Activated CD4-positive, alpha-beta T cell treated with anti-CD3 and anti-CD28 coated beads, Interleukin-2, amount 10 ng/mL, durations not matched to agents 24 days and 14 days (primary cell): Measurements from ENCODE around the gene PRSS50. TPM values are rescaled to one million over a fixed set of nuclear protein-coding genes. Genes with fewer than 3 reads are reported as not detected.
A peak's percentile ranks its signal among the peaks of the same experiment; 100 is the strongest.
"Not testable (repeated sequence)": the region's sequence is repeated elsewhere in the genome, so short reads cannot be mapped to it uniquely, and the experiment has no call there.

Experiments used
- DNase-seq: peaks from one replicate; pipeline ENCODE4 v3.0.0; 2022
- H3K27ac Mint-ChIP-seq: one replicate; pipeline ENCODE4 v1.8.0; 2022; ENCODE audit warnings: mild to moderate bottlenecking, mixed read lengths
- H3K27me3 Mint-ChIP-seq: one replicate; pipeline ENCODE4 v1.8.0; 2022; ENCODE audit warnings: mixed read lengths
- H3K36me3 Mint-ChIP-seq: one replicate; pipeline ENCODE4 v1.8.0; 2022; ENCODE audit warnings: low read depth, mild to moderate bottlenecking, mixed read lengths
- H3K4me1 Mint-ChIP-seq: one replicate; pipeline ENCODE4 v1.8.0; 2021; ENCODE audit warnings: mixed read lengths
- H3K4me3 Mint-ChIP-seq: one replicate; pipeline ENCODE4 v1.8.0; 2022; ENCODE audit warnings: mild to moderate bottlenecking, moderate library complexity, mixed read lengths
- H3K9me3 Mint-ChIP-seq: one replicate; pipeline ENCODE4 v1.8.0; 2021; ENCODE audit warnings: mixed read lengths
- intact Hi-C: fragments of 100-400 bp; cut with micrococcal nuclease; formaldehyde crosslinking; loops from one replicate; pipeline ENCODE4 v1.15.1; 2023
- total RNA-seq: library from RNA; stranded (reverse); gene quantifications from 2 replicates; pipeline ENCODE4 v1.2.3, GENCODE V29; 2022

The PRSS50 gene
- not detected in 2 replicates for total RNA-seq

DNA sequence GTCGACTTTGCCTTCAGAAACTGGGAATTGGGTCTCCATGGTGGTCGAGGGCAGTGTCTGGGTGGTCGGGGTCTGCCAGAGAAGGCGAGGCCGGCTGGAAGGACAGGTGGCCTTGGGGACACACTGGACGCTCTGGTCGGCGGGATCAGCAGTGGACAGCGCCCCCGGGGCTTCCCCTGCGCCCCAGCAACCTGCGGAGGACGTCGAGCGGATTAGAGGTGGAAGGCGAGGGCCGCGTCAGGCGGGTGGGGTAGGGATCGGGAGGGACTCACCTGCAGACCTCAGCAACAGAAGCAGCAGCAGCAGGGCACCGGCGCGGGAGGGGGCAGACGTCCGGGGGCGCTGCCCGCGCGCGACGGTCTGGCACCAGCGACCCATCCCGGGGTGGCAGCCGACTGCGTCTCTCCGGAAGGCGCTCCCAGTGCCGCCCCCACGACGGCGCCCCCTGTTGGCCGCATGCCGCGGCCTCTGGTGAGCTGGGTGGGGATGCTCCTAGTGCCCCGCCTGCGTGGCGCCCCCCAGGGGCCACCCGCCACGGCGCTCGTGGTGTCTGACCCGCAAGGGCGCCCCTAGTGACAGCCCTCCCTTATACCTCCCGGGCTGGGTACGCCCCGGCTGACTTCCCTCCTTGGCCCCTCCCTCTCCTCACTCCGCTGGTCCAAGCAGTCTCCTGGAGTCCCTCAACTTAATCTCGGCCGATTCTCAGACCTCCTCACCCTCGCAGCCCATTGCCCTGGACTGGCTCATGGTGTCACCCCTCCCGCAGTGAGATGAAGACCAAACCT, at the start of gene PRSS50:
Gene PRSS50, minus strand, starts transcription at position 423 of the 785 bp plus-strand sequence. Its CDS starts 45 bp downstream, at position 378.
- Mint-ChIP-seq H3K4me3 (no peak within 1 kb of the TSS), H3K9me3 (peaks cover 4% of the 10 kb centered on the region), H3K27ac (no peak within 1 kb of the TSS), H3K27me3 (peaks cover 14% of the 10 kb centered on the region), H3K36me3 (no peaks in the 10 kb centered on the region), H3K4me1 (no peaks in the 10 kb centered on the region)
- peak; percentile 63 for DNase-seq
- intact Hi-C loops = no loop called here

- intact Hi-C loops = no loop called here
- Mint-ChIP-seq H3K9me3 (peaks cover 13% of the 10 kb centered on the region), H3K36me3 (no peaks in the 10 kb centered on the region), H3K4me1 (no peaks in the 10 kb centered on the region), H3K27ac (no peak overlapping the region), H3K4me3 (no peak overlapping the region), H3K27me3 (peaks cover 10% of the 10 kb centered on the region)
- no peak for DNase-seq
These were observed 46.5 kb upstream of the PRSS50 start for GRCh38 chr3:46764206-46764605.

GRCh38 chr3:46763178-46763577, 45.5 kb upstream of the PRSS50 start:
- H3K36me3 Mint-ChIP-seq = no peaks in the 10 kb centered on the region
- H3K4me1 Mint-ChIP-seq = no peaks in the 10 kb centered on the region
- H3K9me3 Mint-ChIP-seq = peaks cover 13% of the 10 kb centered on the region
- peaks cover 12% of the 10 kb centered on the region for H3K27me3 Mint-ChIP-seq
- H3K4me3 Mint-ChIP-seq = no peak overlapping the region
- intact Hi-C loops = no loop called here
- no peak overlapping the region for H3K27ac Mint-ChIP-seq
- no peak for DNase-seq

DNA sequence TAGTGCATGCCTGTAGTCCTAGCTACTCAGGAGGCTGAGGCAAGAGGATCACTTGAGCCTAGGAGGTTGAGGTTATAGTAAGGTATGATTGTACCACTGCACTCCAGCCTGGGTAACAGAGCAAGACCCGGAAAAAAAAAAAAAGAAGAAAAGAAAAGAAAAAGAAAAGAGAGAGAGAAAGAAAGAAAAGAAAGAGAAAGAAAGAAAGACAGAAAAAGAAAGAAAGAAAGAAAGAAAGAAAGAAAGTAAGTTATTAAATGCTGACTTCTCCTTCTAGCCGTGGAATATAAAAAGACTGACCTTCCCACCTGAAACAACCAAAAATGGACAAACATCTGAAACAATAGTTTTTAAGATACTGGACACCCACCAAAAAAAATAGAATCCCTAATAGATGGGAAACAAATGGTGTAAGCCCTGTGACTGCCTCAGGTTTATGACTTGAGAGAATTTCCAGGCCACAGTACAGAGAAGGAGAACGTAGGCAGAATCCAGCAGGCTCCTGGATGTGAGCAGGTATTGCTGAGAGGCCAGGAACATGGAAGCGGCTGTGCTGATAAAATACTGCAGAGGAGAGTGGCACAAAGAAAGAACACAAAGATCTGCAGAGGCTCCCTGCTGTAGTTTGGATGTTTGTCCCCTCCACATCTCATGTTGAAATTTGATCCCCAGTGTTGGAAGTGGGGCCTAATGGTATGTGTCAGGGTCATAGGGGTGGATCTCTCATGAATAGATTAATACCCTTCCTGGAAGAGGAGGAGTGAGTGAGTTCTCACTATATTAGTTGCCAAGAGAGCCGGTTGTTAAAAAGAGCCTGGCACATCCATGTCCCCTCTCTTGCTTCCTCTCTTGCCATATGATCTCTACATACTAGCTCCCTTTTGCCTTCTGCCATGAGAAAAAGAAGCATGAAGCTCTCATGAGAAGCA, 41.8 kb upstream of the PRSS50 start:
- Mint-ChIP-seq H3K4me1 (no peaks in the 10 kb centered on the region), H3K27me3 (peaks cover 13% of the 10 kb centered on the region), H3K36me3 (no peaks in the 10 kb centered on the region), H3K9me3 (peaks cover 13% of the 10 kb centered on the region), H3K4me3 (no peak overlapping the region), H3K27ac (no peak overlapping the region)
- intact Hi-C loops = no loop called here
- DNase-seq = no peak

DNA sequence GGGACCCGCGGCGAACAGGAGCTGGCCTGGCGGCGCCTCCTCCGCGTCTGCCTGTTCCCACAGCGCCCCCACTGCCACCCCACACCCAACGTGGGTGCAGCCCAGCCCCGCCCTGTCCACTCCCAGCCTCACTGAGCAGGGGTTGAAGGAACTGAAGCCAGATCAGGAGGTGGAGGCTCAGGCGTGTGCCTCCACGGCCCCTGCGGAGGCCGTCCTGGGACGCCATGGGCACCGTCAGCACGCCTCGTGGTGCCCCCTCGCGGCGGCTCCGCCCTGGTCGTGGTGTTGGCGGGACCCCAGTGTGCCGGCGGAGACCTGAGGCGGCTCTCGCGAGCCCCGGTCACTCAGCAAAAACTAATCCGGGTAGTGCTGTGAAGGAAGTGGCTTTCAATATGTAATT, 39.0 kb upstream of the PRSS50 start:
- no peaks in the 10 kb centered on the region for H3K36me3 Mint-ChIP-seq
- H3K9me3 Mint-ChIP-seq = no peaks in the 10 kb centered on the region
- H3K27ac Mint-ChIP-seq = no peak overlapping the region
- peaks cover 2% of the 10 kb centered on the region for H3K27me3 Mint-ChIP-seq
- DNase-seq = no peak
- intact Hi-C loops = no loop called here
- peaks cover 5% of the 10 kb centered on the region for H3K4me1 Mint-ChIP-seq
- H3K4me3 Mint-ChIP-seq = no peak overlapping the region

DNA sequence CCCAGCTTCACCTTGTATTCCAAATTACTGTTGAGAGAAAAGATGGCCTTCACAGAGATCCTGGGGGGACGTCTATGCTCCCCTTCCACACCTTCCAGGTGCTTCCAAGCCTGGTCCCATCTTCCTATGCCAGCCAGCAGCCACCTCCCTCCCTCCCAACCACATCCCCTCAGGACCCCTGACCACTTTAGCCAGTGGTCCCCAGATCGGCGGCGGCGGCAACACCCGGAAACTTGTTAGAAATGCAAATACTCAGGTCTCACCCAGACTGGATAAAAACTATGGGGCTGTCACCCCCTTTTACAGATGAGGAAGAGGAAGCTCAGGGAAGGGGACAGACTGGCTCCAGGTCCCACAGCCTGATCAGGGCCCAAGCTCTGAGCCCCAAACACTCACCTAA, 38.0 kb upstream of the PRSS50 start:
- DNase-seq = no peak
- Mint-ChIP-seq H3K36me3 (no peaks in the 10 kb centered on the region), H3K9me3 (no peaks in the 10 kb centered on the region)

GRCh38 chr3:46753127-46753526, 35.5 kb upstream of the PRSS50 start:
- DNase-seq = peak; percentile 60
- H3K27me3 Mint-ChIP-seq, H3K4me1 Mint-ChIP-seq, intact Hi-C loops, H3K9me3 Mint-ChIP-seq, H3K27ac Mint-ChIP-seq, H3K36me3 Mint-ChIP-seq, H3K4me3 Mint-ChIP-seq: not testable (repeated sequence)

More for the DNA sequence above, 38.0 kb upstream of the PRSS50 start:
- Mint-ChIP-seq H3K27ac (no peak overlapping the region), H3K27me3 (peaks cover 2% of the 10 kb centered on the region), H3K4me1 (peaks cover 5% of the 10 kb centered on the region), H3K4me3 (no peak overlapping the region)
- intact Hi-C loops = no loop called here

GRCh38 chr3:46750555-46751038, 32.9 kb upstream of the PRSS50 start:
- H3K27me3 Mint-ChIP-seq = no peaks in the 10 kb centered on the region
- H3K36me3 Mint-ChIP-seq = no peaks in the 10 kb centered on the region
- H3K9me3 Mint-ChIP-seq = no peaks in the 10 kb centered on the region
- H3K4me1 Mint-ChIP-seq = peaks cover 5% of the 10 kb centered on the region
- H3K27ac Mint-ChIP-seq = no peak overlapping the region
- intact Hi-C loops = no loop called here
- no peak overlapping the region for H3K4me3 Mint-ChIP-seq
- peak; percentile 50 for DNase-seq

- DNase-seq = no peak
- Mint-ChIP-seq H3K36me3 (no peaks in the 10 kb centered on the region), H3K9me3 (no peaks in the 10 kb centered on the region), H3K4me1 (peaks cover 5% of the 10 kb centered on the region), H3K27ac (no peak overlapping the region), H3K27me3 (peaks cover 1% of the 10 kb centered on the region), H3K4me3 (no peak overlapping the region)
- intact Hi-C loops = no loop called here
These were observed 31.5 kb upstream of the PRSS50 start for GRCh38 chr3:46749129-46749528.

- no peak overlapping the region for H3K27ac Mint-ChIP-seq
- H3K27me3 Mint-ChIP-seq = peaks cover 1% of the 10 kb centered on the region
These were observed 30.5 kb upstream of the PRSS50 start for GRCh38 chr3:46748170-46748569.

DNA sequence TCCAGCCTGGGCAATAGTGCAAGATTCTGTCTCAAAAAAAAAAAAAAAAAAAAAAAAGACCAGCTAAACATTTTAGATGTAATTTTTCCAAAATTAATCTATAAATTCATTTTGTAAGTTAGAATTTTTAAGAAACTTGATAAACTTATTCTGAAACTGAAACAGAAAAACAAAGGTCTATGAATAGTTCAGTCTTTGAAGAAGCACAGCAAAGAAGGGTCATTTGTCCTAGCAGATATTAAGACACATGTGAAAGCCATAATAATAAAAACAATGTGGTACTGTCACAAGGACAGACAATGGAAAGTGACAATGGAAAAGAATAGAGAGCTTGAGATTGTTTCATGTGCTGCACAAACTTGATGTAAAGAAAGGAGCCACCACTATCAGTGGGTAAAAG, 29.0 kb upstream of the PRSS50 start:
- Mint-ChIP-seq H3K36me3 (no peaks in the 10 kb centered on the region), H3K27ac (no peak overlapping the region), H3K4me1 (no peaks in the 10 kb centered on the region), H3K27me3 (peaks cover 1% of the 10 kb centered on the region), H3K4me3 (no peak overlapping the region), H3K9me3 (no peaks in the 10 kb centered on the region)
- intact Hi-C loops = no loop called here
- no peak for DNase-seq

More at GRCh38 chr3:46748170-46748569, 30.5 kb upstream of the PRSS50 start:
- Mint-ChIP-seq H3K4me3 (no peak overlapping the region), H3K9me3 (no peaks in the 10 kb centered on the region), H3K4me1 (peaks cover 3% of the 10 kb centered on the region), H3K36me3 (no peaks in the 10 kb centered on the region)
- intact Hi-C loops = no loop called here
- DNase-seq = peak; percentile 46

DNA sequence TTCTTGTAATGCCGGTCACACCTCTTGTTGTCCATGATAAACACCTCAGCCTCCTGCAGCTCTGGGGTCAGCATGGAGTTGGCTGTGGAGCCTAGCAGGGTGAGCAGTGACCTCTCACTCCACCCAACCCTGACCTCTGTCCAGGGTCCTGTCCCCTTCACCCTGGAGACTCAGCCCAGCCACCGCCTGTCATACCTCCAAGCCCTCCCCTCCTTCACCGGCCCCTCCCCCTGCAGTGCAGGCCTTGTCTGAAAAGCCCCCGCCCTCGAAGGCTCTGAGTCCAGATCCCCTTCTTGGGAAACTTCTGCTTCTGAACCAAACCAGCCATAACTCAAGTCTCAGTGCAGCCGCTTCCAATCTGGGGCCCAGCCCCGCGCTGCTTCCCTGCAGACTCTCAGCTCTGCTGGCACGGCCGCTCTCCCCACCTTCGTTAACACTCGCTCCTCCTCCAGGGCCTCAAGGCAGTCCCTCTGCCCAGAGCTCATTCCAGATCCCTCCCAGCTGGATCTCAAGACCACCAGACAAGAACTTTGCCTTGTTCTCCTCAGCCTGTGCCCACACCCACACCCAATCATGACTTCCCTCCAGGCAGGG, 25.4 kb upstream of the PRSS50 start:
- Mint-ChIP-seq H3K4me3 (no peak overlapping the region), H3K9me3 (no peaks in the 10 kb centered on the region), H3K36me3 (no peaks in the 10 kb centered on the region), H3K27ac (no peak overlapping the region), H3K4me1 (no peaks in the 10 kb centered on the region), H3K27me3 (peaks cover 7% of the 10 kb centered on the region)
- intact Hi-C loops = no loop called here
- no peak for DNase-seq

DNA sequence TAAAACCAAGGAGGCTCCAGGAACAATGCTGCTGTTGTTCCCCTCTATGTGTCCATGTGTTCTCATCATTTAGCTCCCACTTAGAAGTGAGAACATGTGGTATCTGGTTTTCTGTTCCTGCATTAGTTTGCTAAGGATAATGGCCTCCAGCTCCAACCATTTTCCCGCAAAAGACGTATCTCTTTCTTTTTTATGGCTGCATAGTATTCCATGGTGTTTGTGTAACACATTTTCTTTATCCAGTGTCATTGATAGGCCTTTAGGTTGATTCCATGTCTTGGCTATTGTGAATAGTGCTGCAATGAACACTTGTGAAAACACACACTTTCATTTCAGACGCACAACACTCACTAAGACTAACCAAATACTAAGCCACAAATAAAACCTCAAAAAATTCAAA, 21.9 kb upstream of the PRSS50 start:
- H3K27ac Mint-ChIP-seq, DNase-seq, H3K4me1 Mint-ChIP-seq, H3K4me3 Mint-ChIP-seq, intact Hi-C loops, H3K9me3 Mint-ChIP-seq, H3K36me3 Mint-ChIP-seq: not testable (repeated sequence)
- peaks cover 12% of the 10 kb centered on the region for H3K27me3 Mint-ChIP-seq

- Mint-ChIP-seq H3K27me3 (peaks cover 14% of the 10 kb centered on the region), H3K36me3 (no peaks in the 10 kb centered on the region), H3K27ac (no peak overlapping the region), H3K9me3 (no peaks in the 10 kb centered on the region), H3K4me3 (no peak overlapping the region), H3K4me1 (no peaks in the 10 kb centered on the region)
- intact Hi-C loops = no loop called here
- DNase-seq = no peak
These were observed 19.7 kb upstream of the PRSS50 start for GRCh38 chr3:46737329-46737731.
